HG03108 (cell line): ENCODE results near the gene GLT8D2.

ENCODE experiments used
- ATAC-seq: cut with Tn5 transposase; IDR thresholded peaks from one replicate; pipeline ENCODE4 v1.9.1; 2021; ENCODE audit warnings: moderate library complexity; ENCODE audit not compliant: unreplicated experiment

Gene GLT8D2, protein sequence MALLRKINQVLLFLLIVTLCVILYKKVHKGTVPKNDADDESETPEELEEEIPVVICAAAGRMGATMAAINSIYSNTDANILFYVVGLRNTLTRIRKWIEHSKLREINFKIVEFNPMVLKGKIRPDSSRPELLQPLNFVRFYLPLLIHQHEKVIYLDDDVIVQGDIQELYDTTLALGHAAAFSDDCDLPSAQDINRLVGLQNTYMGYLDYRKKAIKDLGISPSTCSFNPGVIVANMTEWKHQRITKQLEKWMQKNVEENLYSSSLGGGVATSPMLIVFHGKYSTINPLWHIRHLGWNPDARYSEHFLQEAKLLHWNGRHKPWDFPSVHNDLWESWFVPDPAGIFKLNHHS

DNA sequence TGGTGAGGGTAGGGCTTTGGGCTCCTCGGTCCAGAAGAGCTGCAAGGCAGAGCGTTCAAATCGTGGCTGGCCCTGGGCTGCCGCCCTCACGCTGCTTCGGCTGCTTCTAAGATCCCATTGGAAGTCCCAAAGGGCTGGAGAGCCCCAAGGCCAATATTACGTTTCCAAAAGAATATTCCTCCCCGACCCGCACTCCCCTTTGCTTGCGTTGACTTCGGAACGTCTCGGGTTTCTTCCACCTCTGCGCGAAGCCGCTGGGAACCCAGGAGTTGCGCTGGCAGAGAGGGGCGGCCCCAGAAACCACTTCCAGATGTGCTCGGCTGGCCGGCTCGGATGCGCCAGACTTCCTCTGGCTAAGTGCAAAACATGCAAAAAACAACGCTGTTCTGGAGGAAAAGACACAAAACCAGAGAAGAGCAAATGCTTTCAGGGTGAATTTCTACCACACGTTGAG lies at the start of gene GLT8D2:
Gene GLT8D2 (minus strand): TSS at position 285 of the 454 bp plus-strand sequence. CDS start 30,539 bp downstream, outside the sequence.
- ATAC-seq: no peak

DNA sequence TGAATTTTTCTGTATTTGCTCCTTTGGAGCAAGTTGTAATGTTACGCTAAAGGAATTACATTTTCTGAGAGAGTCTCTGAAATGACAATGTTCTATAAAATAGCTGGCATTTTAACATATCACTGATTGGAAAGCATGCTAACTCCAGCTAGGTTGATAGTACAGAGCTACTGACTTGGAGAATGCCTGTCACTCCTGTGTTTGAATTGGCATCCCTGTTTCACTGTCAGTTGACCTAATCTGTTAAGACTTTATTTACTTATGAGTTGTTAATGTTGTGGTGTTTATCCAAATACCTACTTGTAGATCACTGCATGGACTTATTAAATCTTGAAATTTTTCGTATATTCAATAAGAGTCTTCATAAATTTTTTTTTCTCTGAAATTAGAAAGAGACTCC lies 48.0 kb upstream of the GLT8D2 start:
- no peak for ATAC-seq

DNA sequence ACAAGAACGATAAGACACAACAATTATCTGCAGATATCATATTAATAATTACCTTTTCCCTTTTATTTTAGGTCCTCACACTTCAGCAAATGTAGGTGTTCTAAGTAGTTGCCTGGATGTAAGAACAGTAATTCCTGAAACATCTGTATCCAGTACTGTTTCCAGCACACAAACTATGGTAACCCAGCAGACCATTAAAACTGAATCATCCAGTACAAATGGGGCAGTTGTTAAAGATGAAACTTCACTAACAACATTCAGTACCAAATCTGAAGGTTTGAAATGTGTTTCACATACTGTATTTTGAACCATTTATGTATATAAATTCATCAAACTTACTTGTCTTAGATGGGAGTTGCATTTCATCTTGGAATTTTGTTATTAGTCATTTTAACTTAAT lies 45.3 kb upstream of the GLT8D2 start:
- ATAC-seq: no peak

DNA sequence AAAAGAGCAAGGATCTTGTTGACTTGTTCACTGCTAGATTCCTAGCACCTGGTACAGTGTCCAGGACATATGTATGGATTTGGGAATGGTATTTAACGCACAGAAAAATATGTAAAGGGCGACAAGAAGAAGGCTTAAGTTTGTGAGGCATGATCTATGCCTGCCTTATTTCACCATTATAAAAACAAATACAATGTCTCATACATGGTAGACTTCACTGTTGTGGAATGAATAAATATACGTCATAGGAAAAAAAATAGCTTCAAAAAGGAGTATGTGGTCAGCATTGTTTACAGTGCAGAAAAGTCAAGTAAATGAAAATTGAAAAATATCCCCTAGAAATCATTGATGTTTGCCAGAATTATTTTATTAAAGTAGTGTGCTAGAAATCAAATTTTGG lies 44.3 kb upstream of the GLT8D2 start:
- no peak for ATAC-seq

DNA sequence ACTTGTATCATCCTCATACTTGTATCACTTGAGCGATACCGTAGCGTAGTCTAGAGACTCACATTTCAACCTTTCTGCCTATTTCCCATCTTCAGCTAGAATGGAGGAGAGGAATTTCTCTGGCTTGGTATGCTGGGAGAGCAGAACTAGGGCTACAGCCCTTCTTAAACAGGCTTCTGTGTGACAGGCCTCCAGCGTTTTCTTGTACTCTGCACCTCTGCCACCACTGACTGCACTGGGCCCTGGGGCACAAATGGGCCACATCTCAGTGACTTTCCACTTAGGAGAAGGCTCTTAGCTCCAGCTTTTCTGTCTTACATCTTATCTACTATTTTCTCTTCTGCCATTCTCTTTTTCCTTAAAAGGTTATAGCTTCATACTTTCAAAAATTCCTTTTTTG lies 41.1 kb upstream of the GLT8D2 start:
- no peak for ATAC-seq

DNA sequence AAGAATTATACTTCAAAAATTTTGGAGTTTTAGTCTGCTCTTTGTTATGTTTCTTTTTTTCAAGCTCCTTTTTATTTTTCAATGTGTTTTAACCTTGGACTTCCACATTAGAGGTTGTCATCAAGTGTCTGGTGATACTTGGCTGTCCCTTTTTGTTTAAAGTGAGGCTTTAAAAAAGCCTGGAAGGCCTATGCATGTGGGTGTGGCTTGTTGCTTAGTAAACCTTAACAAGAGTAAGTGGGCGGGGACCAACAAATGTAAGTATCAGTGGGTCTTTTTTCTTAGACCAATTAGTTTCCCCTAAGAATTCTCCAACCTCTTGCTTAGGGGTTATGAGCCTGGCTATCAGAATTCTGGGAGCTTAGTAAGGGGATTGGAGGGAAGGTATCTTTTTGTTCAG lies 40.7 kb upstream of the GLT8D2 start:
- no peak for ATAC-seq

DNA sequence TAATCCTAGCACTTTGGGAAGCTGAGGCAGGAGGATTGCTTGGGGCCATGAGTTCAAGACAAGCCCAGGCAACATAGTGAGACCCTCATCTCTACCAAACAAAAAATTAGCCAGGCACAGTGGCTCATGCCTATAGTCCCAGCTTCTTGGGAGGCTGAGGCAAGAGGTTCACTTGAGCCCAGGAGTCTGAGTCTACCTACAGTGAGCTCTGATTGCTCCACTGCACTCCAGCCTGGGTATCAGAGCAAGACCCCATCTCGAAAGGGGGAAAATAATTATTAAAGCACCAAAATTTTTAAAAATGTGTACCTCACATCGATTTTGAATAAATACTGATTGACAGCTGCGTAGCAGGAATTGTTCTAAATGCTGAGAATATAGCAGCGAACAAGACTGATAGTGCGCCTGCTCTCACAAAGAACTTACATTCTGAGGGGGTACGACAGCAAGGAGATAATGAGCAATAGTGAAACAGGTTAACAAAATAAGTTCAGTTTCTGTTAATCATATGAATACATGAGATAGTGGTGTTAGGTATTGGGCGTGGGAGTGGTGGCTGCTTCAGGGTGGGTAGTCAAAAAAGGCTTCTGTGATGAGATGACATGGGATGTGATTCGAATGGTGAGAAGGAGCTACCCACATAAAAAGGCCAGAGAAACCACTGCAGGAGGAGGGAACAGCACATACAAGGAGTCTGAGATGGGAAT lies 33.9 kb upstream of the GLT8D2 start:
- peak; percentile 73 for ATAC-seq

DNA sequence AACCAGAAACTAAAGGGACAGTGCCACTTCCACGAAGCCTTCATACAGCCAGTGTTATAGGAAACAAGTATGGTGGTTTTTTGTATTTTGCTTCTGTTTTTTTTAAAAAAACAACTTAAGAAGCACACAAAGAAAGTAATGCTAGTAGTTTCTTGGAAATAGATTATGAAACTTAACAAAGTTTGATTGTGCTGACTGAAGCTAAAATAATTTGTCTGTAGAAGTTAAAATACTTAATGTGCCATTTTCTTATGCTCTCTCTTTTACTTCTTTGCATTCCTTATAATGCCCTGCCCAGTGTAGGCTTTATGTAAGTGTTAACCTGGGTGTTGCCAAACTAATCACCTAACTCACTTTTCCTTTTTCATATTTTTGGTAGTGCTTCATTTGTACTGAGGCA lies 30.8 kb upstream of the GLT8D2 start:
- no peak for ATAC-seq

DNA sequence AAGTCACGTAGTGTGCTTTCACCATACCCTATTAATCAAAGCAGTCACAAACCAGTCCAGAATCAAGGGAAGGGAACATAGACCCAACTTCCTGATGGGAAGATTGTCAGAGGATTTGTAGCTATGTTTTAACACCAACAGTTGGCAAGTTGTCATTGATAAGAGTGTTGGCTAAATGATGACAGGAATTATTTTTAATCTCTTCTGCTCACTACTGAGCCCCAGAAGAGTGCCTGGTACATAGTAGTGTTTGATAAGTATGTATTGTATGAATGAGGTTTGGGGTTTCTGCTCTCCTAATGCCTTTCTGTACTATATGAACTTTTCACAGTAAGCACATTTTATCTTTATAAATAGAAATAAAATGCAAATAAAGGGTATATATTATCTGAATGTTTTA lies 29.0 kb upstream of the GLT8D2 start:
- no peak for ATAC-seq

DNA sequence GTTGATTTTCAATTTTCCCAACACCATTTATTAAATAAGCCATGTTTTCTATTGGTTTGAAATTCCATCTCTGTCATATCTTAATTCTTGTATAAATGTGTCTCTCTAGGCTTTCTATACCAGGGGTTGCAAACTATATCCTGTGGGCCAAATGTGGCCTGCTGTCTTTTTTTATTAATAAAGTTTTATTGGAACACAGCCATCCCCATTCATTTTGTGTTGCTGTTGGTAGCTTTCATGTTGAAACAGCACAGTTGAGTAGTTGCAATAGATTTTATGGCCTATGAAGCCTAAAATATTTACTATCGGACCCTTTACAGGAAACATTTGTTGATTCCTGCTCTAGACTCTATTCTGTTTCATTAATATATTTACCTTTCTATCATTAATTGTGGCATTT lies 23.7 kb upstream of the GLT8D2 start:
- no peak for ATAC-seq

DNA sequence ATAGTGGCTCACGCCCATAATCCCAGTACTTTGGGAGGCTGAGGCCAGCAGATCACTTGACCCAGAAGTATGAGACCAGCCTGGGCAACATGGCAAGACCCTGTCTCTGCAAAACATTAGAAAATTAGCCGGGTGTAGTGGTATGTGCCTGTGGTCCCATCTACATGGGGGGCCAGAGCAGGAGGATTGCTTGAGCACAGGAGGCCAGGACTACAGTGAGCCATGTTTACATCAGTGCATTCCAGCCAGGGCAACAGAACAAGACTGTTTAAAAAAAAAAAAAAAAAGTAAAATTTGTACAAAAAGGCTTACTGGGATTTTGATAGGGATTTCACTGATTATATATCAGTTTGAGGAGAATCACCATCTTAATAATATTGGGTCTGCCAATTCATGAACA lies 22.1 kb upstream of the GLT8D2 start:
- ATAC-seq: no peak

DNA sequence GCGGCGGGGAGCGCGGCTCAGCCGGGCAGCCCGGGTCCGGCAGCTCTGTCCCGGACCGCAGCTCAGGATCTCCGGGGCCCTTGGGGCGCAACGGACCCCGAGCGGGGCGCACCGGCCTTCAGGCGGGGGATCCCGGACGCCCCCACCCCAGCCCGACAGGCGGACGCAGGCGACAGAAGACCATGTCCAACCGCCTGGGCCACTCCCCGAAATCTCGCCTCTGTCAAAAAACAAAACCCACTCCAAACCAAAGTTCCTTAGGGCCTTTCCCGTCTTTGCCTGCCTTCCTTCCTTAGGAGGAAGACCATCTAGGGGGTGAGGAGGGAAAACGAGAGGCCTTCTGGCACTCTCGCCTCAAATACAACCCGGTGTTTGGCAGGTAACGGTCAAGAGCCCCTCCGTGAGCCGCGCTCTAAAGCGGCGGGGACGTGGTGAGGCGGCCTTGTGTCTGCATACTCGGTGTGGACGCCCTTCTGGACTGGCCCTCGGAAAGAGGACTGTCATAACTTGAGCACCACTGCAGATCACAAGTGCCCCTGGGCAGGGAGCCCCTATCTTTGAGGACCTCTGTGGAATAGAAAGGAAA lies 14.9 kb upstream of the GLT8D2 start:
- ATAC-seq: no peak

DNA sequence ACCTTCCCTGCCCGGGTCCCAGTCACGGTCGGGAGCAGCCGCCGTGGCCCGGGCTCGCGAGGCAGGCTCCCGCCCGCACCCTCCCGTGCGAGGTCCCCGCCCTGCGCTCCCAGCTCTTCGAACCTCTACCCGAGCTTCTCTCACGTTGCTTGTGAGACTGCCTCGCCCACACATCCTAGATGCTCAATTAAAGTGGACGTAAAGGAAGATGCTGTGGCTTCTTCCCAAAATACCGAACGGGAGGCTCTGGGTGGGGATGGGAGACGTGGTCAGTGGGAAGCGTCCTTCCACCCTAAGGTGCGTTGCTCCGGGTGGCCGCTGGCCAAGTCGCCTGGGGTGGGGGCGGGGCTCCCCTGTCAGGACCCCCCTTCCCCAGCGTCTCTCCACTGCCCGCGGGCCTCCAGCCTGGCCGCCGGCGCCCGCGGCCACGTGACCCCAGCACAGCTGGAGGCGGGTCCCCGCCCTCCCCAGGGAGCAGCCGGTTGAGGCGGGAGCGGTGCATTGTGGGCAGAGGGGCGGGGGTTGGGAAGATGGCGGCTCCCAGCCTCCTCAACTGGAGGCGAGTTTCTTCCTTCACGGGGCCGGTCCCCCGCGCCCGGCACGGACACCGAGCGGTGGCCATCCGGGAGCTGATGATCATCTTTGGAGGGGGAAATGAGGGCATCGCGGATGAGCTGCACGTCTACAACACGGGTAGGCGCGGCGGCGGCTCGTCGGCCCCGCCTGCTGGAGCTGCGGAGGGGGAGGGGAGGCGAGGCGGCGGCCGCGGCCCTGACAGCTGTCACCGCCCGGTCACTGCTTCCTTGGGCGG lies 14.2 kb upstream of the GLT8D2 start, which contains the start of gene HCFC2:
Gene HCFC2 (plus strand): TSS at position 501 of the 811 bp plus-strand sequence. CDS start 30 bp downstream, at position 531.
- ATAC-seq: peak; percentile 88

DNA sequence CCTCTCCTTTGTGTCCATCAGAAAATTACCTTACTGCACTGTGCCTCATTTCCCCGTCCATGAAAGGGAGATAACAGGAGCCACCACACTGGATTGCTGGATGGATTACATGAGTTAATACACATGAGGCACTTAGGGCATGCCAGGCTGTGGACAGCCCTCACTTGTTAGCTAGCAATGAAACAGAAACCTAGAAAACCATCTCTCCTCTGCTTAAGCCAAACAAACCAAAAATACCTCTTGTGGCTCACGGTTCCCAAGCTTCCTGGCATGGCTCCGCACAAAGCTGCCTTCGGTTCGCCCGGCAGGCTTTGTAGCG lies 13.7 kb upstream of the GLT8D2 start:
- peak; percentile 19 for ATAC-seq

DNA sequence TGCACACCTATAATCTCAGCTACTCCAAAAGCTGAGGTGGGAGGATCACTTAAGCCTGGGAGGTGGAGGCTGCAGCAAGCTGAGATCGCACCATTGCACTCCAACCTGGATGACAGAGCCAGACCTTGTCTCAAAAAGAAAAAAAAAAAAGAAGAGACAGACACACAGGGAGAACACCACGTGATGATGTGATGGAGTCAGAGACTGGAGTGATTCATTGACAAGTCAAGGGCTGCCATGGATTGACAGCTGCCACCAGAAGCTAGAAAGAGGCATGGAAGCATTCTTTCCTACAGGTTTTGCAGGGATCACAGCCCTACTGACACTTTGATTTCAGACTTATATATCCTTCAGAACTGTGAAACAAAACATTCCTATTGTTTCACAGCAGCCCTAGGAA lies 10.8 kb upstream of the GLT8D2 start:
- ATAC-seq: no peak

DNA sequence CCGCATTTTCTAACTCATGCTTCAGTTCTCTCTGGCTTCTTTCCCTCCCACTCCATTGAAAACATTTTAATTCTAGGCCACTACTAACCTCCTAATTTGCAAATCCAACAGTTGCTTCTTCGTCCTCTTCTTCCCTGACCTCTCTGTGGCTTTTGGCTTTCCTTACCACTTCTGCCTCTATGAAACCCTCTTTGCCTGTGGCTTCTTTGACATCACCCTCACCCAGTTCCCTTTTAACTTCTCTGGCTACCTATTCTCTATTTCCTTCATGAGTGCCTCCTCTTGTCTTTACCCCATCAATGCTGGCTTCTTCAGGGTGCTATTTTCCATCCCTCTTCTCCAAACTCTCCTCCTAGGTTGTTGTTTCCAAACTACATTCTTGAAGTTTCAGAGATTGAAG lies 10.0 kb upstream of the GLT8D2 start:
- no peak for ATAC-seq

DNA sequence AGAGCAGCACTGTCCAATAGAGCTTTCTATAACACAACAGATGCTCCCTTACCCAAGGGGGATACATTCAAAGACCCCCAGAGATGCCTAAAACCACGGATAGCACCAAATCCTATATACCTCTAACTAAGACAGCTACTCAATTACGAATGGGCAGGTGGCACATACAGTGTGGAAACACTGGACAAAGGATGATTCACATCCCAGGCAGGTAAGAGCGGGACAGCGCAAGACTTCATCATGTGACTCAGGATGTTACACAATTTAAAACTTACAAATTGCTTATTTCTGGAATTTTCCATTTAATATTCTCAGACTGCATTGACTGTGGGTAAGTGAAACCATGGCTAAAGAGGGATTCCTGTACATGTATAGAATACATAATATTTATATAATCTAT lies 8.8 kb upstream of the GLT8D2 start:
- no peak for ATAC-seq

DNA sequence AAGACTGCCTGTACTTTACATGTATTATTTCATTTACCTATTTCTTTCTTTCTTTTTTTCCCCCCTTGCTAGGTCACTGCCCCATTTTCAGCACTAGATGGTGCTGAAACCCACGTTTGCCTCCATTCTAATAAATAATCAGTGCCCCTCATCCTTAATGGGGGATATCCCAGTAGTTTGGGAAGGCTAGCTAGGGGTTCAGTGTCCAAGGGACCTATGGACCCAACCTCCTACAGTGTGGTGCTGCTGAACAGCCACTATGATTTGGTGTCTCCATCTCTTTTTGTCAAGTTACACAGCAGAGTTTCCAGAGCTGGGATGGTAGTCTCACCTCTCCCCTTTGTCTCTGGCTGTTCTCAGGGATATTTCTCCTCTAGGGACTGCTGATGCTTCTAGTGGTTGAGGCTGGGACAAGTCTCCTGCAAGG lies 7.8 kb upstream of the GLT8D2 start:
- ATAC-seq: no peak

DNA sequence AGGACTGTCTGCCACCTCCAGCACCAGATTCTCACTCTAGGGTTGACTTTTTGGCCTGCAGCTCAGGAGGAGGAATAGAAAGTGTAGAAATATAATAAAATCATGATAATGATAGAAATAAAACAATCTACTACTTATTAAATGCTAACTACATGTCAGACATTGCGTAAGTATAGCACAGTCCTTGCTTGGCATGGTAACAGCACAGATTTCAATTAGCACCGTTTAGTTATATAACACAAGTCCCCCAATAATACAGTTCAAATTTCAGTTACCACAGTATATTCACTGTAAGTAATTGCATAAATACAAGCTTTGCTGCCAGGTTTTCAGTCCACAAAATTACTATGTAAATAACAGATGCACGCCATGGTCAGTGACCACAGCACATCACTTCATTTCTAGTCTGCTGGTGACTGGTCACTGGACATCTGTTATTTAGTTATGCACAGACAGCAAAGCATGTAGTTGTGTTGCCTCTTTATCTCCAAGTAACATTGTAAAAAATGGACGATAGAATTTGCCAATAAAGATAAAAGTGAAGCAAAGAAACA lies 6.5 kb upstream of the GLT8D2 start:
- ATAC-seq: no peak

DNA sequence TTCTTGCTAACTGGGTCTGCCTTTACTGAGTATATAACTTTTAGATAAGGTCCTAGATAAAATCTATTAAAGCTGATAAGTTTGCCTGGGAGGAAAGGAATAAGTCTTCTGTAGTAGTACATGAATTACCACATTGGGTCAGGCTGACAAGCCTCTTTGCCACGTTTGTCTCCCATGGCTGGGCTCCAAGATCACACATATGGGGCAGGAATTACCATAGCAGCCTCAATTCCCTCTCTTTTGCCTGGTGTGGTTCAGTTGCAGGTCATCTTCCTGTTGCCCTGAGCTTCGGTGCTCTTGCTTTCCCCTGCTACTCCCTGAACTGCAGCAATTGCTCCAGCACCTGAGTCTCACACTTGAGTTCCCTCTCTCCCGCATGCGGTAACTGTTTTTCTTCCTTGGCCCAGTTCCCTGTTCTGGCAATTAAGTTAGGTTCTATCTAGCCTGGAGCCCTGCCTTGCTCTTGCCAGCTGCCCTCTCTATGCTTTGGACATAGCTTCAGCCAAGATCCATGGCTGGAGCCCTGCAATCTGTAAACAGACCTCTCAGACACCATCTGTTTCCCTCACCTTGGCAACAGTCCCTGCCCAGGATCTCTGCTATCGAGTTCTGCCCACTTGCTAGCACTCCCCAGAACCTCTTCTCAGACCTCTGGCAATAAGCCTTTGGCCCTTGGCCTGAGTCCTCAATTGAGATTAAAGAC lies 5.8 kb upstream of the GLT8D2 start:
- ATAC-seq: no peak
